BLaER1 (cell line): ENCODE measurements around the gene VIPR1.
A peak's percentile ranks its signal among the peaks of the same experiment; 100 is the strongest.

ENCODE experiments used
- H3K27ac ChIP-seq: shearing (Covaris generic); formaldehyde crosslinking; 2 replicates; pipeline ENCODE4 v1.8.1; 2022
- H3K27me3 ChIP-seq: shearing (Covaris generic); formaldehyde crosslinking; 2 replicates; pipeline ENCODE4 v1.8.1; 2022
- H3K36me3 ChIP-seq: shearing (Covaris generic); formaldehyde crosslinking; 2 replicates; pipeline ENCODE4 v1.8.1; 2022
- H3K4me1 ChIP-seq: shearing (Covaris generic); formaldehyde crosslinking; 2 replicates; pipeline ENCODE4 v1.8.1; 2022
- H3K4me2 ChIP-seq: shearing (Covaris generic); formaldehyde crosslinking; 2 replicates; pipeline ENCODE4 v1.8.1; 2022
- H3K4me3 ChIP-seq: shearing (Covaris generic); formaldehyde crosslinking; 2 replicates; pipeline ENCODE4 v1.8.1; 2022
- H3K9ac ChIP-seq: shearing (Covaris generic); formaldehyde crosslinking; 2 replicates; pipeline ENCODE4 v1.8.1; 2022
- H3K9me3 ChIP-seq: shearing (Covaris generic); formaldehyde crosslinking; 2 replicates; pipeline ENCODE4 v1.8.1; 2022
- H4K20me1 ChIP-seq: shearing (Covaris generic); formaldehyde crosslinking; 2 replicates; pipeline ENCODE4 v1.8.1; 2022
- Cebpa-rat ChIP-seq: shearing (Covaris generic); IDR thresholded peaks from 2 replicates; pipeline ENCODE4 v1.8.1; 2022

VIPR1 gene

GRCh38 chr3:42527368-42527917, 25.0 kb downstream of the VIPR1 start:
- peak overlapping the region; percentile 81 for H3K4me2 ChIP-seq
- TF ChIP-seq Cebpa-rat = no peak
- no peaks in the 10 kb centered on the region for H4K20me1 ChIP-seq
- H3K9me3 ChIP-seq = no peaks in the 10 kb centered on the region
- no peaks in the 10 kb centered on the region for H3K27me3 ChIP-seq
- H3K4me3 ChIP-seq = no peak overlapping the region
- H3K36me3 ChIP-seq = no peaks in the 10 kb centered on the region
- H3K4me1 ChIP-seq = peaks cover 53% of the 10 kb centered on the region
- H3K9ac ChIP-seq = 0 out of 2 replicates have a peak overlapping the region, but pooled peaks have one; percentile 35
- peak overlapping the region; percentile 63 for H3K27ac ChIP-seq

GRCh38 chr3:42529468-42529867, 27.0 kb downstream of the VIPR1 start:
- Histone ChIP-seq H3K4me1 (peaks cover 53% of the 10 kb centered on the region), H3K27ac (peak overlapping the region; percentile 68), H3K36me3 (no peaks in the 10 kb centered on the region), H3K27me3 (no peaks in the 10 kb centered on the region), H3K9me3 (no peaks in the 10 kb centered on the region), H3K4me3 (peak overlapping the region; percentile 38; the same call in 1 of the 2 replicates), H3K9ac (peak overlapping the region; percentile 51; the same call in 1 of the 2 replicates), H4K20me1 (no peaks in the 10 kb centered on the region), H3K4me2 (peak overlapping the region; percentile 90)
- TF ChIP-seq Cebpa-rat = no peak

DNA sequence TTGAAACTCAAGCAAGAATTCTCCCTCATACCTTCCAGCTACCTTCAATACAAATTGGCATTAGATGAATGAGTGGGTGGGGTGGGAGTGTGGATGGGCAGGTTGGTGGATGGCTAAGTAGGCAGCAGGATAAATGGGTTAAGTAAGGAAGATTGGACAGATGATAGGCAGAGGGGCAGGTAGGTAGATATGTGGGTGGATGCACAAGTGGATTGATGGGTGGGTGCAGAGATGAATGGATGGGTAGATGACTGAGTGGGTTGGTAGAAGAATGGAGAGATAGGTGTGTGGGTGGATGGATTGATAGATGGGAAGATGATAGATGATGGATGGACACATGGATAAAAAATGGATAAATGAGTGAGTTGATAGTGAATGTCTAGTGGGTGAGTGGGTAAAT, 27.6 kb downstream of the VIPR1 start:
- H3K9me3 ChIP-seq = no peaks in the 10 kb centered on the region
- TF ChIP-seq Cebpa-rat = no peak
- H3K4me1 ChIP-seq = peaks cover 53% of the 10 kb centered on the region
- H3K4me2 ChIP-seq = peak overlapping the region; percentile 90
- no peaks in the 10 kb centered on the region for H3K27me3 ChIP-seq
- no peaks in the 10 kb centered on the region for H4K20me1 ChIP-seq
- H3K9ac ChIP-seq = 0 out of 2 replicates have a peak overlapping the region, but pooled peaks have one; percentile 51
- peak overlapping the region; percentile 68 for H3K27ac ChIP-seq
- no peaks in the 10 kb centered on the region for H3K36me3 ChIP-seq
- no peak overlapping the region for H3K4me3 ChIP-seq

GRCh38 chr3:42531470-42531869, 29.0 kb downstream of the VIPR1 start:
- Histone ChIP-seq H3K36me3 (no peaks in the 10 kb centered on the region), H3K4me2 (no peak overlapping the region), H3K9me3 (no peaks in the 10 kb centered on the region), H4K20me1 (no peaks in the 10 kb centered on the region), H3K9ac (no peak overlapping the region), H3K27ac (no peak overlapping the region), H3K27me3 (no peaks in the 10 kb centered on the region), H3K4me1 (peaks cover 42% of the 10 kb centered on the region), H3K4me3 (no peak overlapping the region)
- TF ChIP-seq Cebpa-rat = no peak

DNA sequence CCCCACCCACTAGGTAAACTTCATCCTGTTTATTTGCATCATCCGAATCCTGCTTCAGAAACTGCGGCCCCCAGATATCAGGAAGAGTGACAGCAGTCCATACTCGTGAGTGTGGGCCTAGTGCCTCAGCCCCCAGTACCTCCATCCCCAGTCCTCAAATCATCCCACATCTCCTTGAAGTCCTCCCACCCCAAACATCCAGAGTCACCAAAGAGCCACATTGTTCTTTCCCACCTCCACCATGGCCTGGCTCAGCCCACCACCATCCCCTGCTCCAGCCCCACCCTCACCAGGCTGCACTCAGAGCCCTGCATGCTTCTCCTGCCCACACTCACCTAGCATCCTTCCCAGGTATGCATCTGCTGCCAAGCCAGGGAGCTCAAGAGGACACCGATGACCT, 29.8 kb downstream of the VIPR1 start:
- TF ChIP-seq Cebpa-rat = no peak
- no peak overlapping the region for H3K4me3 ChIP-seq
- H3K4me1 ChIP-seq = peaks cover 34% of the 10 kb centered on the region
- H3K36me3 ChIP-seq = no peaks in the 10 kb centered on the region
- no peak overlapping the region for H3K27ac ChIP-seq
- no peaks in the 10 kb centered on the region for H4K20me1 ChIP-seq
- H3K9ac ChIP-seq = no peak overlapping the region
- H3K4me2 ChIP-seq = no peak overlapping the region
- H3K27me3 ChIP-seq = no peaks in the 10 kb centered on the region
- no peaks in the 10 kb centered on the region for H3K9me3 ChIP-seq

- H3K9ac ChIP-seq = no peak overlapping the region
- H3K36me3 ChIP-seq = no peaks in the 10 kb centered on the region
- H3K4me1 ChIP-seq = peaks cover 25% of the 10 kb centered on the region
- no peak overlapping the region for H3K4me2 ChIP-seq
- H4K20me1 ChIP-seq = no peaks in the 10 kb centered on the region
- 0 out of 2 replicates have a peak overlapping the region, but pooled peaks have one; percentile 2 for H3K27ac ChIP-seq
- TF ChIP-seq Cebpa-rat = no peak
- H3K27me3 ChIP-seq = no peaks in the 10 kb centered on the region
- H3K4me3 ChIP-seq = no peak overlapping the region
- no peaks in the 10 kb centered on the region for H3K9me3 ChIP-seq
Observed at GRCh38 chr3:42533161-42533897, 30.9 kb downstream of the VIPR1 start.

GRCh38 chr3:42535981-42536784, 33.7 kb downstream of the VIPR1 start:
- H3K4me2 ChIP-seq = no peak overlapping the region
- H3K36me3 ChIP-seq = no peaks in the 10 kb centered on the region
- no peak overlapping the region for H3K27ac ChIP-seq
- TF ChIP-seq Cebpa-rat = no peak
- no peak overlapping the region for H3K9ac ChIP-seq
- no peaks in the 10 kb centered on the region for H3K27me3 ChIP-seq
- H4K20me1 ChIP-seq = no peaks in the 10 kb centered on the region
- no peaks in the 10 kb centered on the region for H3K9me3 ChIP-seq
- H3K4me1 ChIP-seq = peaks cover 12% of the 10 kb centered on the region
- no peak overlapping the region for H3K4me3 ChIP-seq

DNA sequence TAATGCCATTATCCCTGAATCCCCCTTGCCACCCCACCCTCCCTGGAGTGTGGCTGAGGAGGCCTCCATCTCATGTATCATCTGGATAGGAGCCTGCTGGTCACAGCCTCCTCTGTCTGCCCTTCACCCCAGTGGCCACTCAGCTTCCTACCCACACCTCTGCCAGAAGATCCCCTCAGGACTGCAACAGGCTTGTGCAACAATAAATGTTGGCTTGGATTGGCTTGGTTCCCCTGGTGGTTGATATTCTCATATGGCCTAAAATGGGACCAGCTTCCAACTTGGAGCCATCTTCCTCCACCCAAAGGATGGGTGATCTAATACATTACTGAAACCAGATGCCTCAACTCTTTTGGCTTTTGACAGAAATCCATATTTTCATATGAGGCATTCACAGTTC, 34.9 kb downstream of the VIPR1 start:
- no peak for TF ChIP-seq Cebpa-rat
- peaks cover 15% of the 10 kb centered on the region for H3K4me1 ChIP-seq
- no peak overlapping the region for H3K4me2 ChIP-seq
- no peaks in the 10 kb centered on the region for H3K27me3 ChIP-seq
- H3K9ac ChIP-seq = no peak overlapping the region
- no peaks in the 10 kb centered on the region for H3K36me3 ChIP-seq
- no peak overlapping the region for H3K27ac ChIP-seq
- no peaks in the 10 kb centered on the region for H3K9me3 ChIP-seq
- no peak overlapping the region for H3K4me3 ChIP-seq
- H4K20me1 ChIP-seq = no peaks in the 10 kb centered on the region

DNA sequence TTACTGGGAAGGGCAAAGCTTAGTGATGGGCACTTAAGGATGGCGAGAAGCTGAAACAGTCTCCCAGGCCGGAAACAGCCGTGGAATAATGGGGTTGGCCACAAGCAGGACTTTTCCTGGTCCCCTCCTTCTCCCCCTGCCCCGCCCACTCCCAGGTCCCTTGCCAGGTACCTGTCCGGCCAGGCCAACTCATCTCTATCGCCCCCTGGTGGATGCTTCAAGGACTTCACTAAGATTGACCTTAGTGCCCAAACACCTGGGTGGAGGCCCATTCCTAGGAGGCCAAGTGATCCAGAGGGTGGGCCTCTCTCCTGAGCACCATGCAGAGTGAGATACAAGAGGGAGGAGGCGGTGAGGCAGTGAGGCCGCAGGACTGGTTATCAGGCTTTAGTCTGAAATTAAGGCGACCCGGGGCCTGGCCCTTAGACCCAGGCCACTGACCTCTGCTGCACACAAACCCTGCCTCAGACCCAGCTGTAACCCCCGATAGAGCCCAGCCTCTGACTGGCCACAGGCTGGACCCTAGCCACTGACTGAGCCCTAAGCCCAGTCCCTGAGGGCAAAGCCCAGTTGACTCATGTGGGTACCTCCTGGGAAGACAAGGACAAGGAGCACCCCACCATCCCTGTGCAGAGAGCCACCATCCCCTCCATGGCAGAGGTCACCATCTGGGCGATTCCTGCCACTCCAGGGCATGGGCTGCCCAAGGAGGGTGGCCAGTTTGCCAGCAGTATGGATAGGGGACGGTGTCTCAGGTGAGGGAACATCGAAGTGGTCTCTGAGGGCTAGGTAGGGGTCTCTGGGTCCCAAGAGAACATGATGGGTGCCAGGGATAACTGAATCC, 37.6 kb downstream of the VIPR1 start:
- Histone ChIP-seq H3K36me3 (no peaks in the 10 kb centered on the region), H4K20me1 (no peaks in the 10 kb centered on the region), H3K27me3 (no peaks in the 10 kb centered on the region), H3K27ac (peak overlapping the region; percentile 66), H3K4me1 (peaks cover 21% of the 10 kb centered on the region), H3K9ac (peak overlapping the region; percentile 19; the same call in 1 of the 2 replicates), H3K4me2 (peak overlapping the region; percentile 69), H3K9me3 (no peaks in the 10 kb centered on the region), H3K4me3 (no peak overlapping the region)
- TF ChIP-seq Cebpa-rat = no peak
